Stimulated activated CD8-positive, alpha-beta memory T cell treated with anti-CD3 and anti-CD28 coated beads, Interleukin-7, amount 100 ng/mL, for 1 hour (primary cell): ENCODE measurements around the gene NPTXR.

Source experiments
- DNase-seq, 2 donors: peaks; one replicate each; pipeline ENCODE4 v3.0.0-alpha.2; 2020; ENCODE audit warnings: low read depth in 2 of 2

Gene NPTXR

GRCh38 chr22:38853196-38853651 lies 9.4 kb upstream of the NPTXR start:
- no peak for DNase-seq

GRCh38 chr22:38852522-38852921 lies 8.7 kb upstream of the NPTXR start:
- no peak for DNase-seq

DNA sequence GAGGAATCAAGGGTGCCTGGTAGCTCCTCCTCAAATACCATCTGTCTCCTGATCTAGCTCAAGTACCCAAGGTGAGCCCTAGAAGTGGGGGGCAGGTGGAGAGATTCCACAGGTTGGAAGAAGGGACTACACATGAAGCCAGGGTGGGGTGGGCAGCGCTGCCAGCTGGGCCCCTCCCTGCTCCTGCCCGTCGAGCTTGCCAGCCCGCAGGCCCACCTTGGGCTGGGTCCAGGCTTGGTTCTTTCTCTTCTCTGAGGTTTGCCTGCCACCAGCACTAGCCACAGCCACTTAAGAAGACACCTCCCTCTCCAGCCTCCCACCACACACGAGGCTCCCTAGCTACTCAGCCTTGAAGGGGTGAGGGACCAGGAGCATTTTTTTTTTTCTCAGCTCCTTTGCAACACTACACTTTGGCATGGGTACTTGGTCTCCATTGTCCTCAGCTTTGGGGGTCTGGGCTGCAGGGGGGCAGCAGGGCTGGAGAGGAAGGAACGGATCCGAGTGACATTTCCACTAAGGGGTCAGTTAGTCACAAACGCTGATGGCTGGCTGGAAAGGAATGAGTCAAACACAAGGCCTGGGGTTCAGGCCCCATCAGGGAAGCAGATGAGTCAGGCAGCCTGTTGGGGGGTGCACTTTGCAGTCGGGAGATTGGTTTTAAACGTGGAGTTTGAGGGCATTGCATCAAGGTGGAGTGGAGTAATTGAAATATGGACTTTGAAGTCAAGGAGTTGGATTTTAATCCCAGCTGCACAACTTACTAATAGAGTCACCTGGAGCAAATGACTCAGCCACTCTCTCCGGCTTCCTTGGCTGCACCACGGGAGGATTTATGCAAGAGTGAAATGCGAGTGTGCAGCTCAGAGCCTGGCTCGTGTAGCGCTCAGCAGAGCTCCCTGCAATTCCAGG lies 7.4 kb upstream of the NPTXR start:
- no peak for DNase-seq

- DNase-seq, result no peak
Measured at GRCh38 chr22:38850399-38850798, 6.6 kb upstream of the NPTXR start.

- no peak for DNase-seq
Measured at GRCh38 chr22:38849811-38850210, 6.0 kb upstream of the NPTXR start.

GRCh38 chr22:38846412-38846811 lies 2.6 kb upstream of the NPTXR start:
- no peak for DNase-seq

- DNase-seq, result no peak
Measured at GRCh38 chr22:38845004-38845740, 1.3 kb upstream of the NPTXR start.

DNA sequence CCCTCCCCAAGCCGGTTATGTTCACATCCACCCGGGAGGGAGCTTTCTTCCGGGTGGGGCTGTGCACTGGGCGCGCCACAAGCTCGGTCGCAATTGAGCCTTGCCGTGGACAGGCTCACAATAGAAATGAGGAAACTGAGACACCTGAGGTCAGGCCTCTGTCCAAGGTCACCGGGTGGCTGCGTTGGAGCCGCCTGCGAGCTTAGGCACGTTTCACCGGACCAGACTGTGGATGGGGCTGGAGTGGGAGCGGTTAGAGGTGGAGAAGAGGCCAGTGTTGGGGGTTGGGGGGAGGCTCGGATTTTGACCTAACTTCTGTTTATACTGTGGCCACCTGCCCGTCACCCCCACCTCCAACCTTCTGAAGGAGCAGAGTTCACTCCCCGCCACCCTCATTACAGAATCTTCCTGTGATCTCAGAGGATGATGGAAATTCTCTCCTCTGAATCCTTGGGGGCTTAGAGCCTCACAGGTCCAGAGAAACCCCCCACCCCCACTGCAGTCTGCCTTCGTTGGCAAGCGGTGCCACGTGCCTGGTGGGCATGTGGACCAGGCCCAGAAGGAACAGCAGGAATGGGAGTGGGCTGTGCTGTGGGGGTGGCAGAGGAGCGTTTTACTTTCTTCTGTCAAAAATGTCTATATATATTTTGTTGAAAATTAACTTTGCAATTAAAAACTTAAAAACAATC lies 631 bp upstream of the NPTXR start:
- DNase-seq, result no peak

- peak; percentile 4 to 19 for DNase-seq
Measured at GRCh38 chr22:38843201-38843656, 599 bp downstream of the NPTXR start.

DNA sequence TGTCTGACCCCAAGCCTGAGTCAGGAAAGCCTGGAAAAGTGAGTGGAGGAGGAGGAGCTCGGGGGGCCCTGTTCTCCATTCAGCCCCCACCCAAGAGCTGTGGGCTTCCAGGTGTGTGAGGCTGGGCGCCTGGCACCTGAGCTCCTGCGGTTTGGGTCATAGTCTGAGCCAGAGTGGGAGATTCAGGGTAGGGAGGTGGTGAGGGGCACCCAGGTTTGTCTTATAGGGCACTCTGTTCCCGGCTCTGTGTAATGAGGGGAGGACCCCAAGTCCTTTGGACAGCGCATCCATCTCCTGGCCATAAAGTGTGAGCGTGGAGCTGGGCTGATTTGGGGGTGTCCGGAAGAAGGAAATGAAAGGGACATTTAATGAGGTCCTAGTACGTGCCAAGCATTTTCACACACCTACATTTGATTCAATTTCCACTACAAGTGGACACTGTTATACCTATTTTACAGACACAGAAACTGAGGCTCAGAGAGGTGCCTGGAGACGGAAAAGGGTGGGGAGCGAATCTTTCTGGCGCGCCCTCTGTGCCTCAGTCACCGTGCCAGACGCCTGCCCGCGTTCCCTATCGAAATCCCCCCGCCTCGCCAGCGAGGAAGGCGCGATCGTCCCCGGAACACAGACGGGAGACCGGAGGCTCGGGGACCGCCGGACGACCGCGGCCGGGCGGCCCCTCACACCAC lies 1.2 kb downstream of the NPTXR start:
- no peak for DNase-seq

DNA sequence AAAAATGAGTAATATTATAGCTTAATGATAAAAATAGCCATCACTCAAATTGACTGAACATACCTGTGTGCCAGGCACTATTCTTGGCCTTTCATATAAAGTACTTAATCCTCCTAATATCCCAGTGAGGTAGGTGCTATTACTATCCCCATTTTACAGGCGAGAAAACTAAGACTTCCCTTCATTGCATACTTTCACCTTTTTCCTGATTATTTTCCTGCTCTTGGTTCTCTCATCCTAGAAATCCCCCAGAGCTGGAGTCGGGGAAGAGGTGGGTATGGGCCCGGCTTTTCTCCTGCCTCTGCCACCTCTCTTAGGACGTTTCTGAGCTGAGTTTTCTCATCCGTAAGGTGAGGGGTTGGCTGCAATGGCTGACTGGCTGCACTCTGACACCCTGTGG lies 2.2 kb downstream of the NPTXR start:
- no peak for DNase-seq

DNA sequence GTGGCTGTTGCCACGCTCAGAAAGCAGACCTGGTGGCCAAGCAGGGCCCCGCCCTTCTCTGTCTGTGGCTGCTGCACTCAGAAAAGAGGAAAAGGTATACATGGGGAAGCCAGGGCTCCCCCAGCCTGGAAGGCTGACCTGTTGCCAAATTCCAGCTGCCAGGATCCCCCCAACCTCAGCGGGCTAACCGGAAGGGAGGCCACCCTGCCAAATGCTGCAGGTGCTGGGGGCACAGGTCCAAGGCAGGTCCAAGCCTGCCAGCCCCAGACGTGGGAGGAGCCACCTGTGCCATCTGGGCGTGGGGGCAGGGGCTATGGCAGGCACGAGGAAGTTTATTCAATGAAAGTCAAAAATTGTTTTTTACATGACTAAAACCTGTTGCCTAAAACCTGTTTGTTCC lies 2.6 kb downstream of the NPTXR start:
- no peak for DNase-seq

GRCh38 chr22:38840129-38840528 lies 3.7 kb downstream of the NPTXR start:
- no peak for DNase-seq

DNA sequence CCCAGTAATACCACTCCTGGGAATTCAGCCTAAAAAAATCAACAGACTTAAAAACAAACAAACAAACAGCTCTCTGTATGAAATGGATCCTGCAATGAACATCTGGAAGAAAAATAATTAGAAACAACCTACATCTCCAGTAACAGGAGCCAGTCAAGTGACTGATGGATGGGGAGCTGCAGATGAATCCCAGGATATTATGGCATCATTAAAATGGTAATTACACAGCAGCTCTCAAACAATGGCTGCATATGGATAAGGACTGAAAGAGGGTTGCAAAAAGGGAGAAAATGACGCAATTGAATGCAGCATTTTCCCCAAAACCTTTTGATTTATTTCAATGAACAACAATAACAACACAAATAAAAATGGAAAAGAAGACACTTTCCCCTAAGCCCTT lies 4.1 kb downstream of the NPTXR start:
- DNase-seq, result no peak

DNA sequence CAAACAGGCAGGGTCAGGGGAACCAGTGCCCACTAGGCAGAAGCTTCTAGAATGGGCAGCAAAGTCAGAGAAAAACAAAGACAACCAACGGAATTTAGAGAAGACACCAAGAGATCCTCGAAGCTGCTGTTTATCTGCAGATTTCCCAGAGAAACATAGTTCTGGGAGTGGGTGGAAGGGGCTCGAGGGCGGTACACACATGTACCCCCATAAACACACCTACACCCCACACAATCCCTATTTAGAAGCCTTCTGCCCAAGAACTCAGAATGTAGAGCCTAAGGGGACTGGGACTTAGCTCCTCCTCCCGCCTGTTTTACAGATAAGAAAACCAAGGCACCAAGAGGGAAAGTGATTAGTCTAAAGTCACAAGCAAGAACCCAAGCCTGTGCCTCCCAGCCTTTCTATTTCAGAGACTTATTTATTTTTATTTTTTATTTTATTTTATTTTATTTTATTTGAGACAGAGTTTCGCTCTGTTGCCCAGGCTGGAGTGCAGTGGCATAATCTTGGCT lies 6.4 kb downstream of the NPTXR start:
- DNase-seq, result no peak

GRCh38 chr22:38835888-38836301 lies 7.9 kb downstream of the NPTXR start:
- DNase-seq, result no peak

- no peak for DNase-seq
Measured at GRCh38 chr22:38834991-38835390, 8.8 kb downstream of the NPTXR start.

DNA sequence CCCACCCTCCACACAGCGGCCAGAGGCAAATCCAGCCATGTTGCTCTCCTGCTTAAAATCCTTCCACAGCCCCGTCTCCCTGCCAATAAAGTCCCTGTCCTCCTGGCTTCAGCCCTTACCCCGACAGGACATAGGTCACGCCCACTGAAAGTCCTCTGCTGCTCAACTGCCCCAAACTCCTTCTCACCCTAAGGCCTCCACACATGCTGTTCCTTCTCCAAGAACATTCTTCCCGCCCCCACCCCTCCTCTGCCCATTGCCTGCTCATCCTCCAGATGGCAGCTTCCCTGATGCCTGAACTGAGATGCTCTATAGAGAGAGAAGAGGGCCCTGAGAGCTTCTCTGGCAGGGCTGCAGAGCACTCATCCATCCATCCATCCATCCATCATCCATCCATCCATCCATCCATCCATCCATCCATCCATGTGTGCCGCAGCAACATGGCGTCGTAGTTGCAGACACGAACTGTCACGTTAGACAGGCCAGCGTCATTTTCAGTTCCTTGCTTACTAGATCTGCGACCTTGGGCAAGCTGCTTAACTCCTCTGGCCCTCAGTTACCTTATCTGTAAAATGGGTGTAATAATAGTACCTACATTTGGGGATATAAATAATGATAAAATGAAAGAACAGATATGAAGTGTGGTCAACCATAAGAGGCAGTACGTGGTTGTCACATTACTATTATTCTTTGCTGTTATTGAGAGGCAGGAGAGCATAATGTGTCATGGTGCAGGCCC lies 9.4 kb downstream of the NPTXR start:
- DNase-seq, result no peak

DNA sequence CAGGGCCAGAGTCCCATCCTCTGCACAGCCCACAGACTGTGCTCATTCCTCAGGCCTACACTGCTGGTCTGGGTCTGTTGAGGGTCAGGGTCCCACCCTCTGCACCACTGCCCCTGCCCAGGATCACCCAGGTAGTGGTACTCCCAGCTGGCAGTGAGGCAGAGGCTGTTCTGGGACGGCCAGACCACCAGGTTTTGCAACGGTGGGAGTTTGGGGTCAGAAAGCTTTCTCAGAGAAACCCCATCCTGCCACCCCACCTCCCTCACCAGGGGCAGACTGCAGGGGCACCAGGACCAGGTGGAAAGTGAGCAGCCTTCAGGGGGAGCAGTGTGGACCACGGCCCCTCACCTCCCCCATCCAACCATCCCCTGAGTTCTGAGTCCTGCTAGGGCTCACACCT lies 10.8 kb downstream of the NPTXR start:
- no peak for DNase-seq
